ENCODE data around the gene BTRC.
"Not testable (repeated sequence)": the region's sequence is repeated elsewhere in the genome, so short reads cannot be mapped to it uniquely, and the experiment has no call there.

BTRC gene

GRCh38 chr10:101403161-101403560, 49.2 kb downstream of the BTRC start:
- Histone ChIP-seq H3K36me3 (ENCODE audit: control insufficient read depth in 1 of 2, insufficient read depth in 2 of 2, low read length in 2 of 2) (no peaks in the 10 kb centered on the region), H3K27me3 (ENCODE audit: control insufficient read depth in 1 of 2, insufficient read depth in 2 of 2, low read length in 2 of 2) (no peaks in the 10 kb centered on the region), H3K9me3 (ENCODE audit: control insufficient read depth in 1 of 2, low read length in 2 of 2) (no peaks in the 10 kb centered on the region), H3K9ac (ENCODE audit: low read depth in 1 of 2, low read length in 2 of 2) (no peak overlapping the region), H3K4me1 (ENCODE audit: control insufficient read depth in 1 of 2, insufficient read depth in 2 of 2, low read length in 2 of 2) (no peaks in the 10 kb centered on the region), H3K4me3 (ENCODE audit: low read depth in 1 of 2, low read length in 2 of 2) (no peak overlapping the region), H3K27ac (ENCODE audit: low read depth, low read length) (no peak overlapping the region)

DNA sequence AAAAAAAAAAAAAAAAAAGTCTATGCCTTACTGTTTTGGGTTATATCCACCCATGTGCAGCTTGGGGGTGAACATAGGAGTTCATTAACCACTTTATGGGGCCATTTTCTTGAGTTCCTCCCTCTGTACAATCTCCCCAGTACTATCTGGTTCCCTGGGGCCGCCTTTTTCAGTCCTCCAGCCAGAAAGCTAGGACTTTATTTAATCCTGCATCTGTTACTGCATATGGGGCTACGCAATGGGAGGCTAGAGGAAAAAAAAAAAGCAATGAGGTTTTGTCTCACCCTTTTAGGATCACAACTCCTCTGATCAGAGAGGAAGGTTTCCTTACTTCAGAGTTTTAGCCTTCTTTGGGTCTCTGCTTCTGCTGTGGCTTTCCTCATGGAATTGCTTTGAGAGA, 51.0 kb downstream of the BTRC start:
- Histone ChIP-seq H3K4me1 (ENCODE audit: control insufficient read depth in 1 of 2, insufficient read depth in 2 of 2, low read length in 2 of 2) (no peaks in the 10 kb centered on the region), H3K27ac (ENCODE audit: low read depth, low read length) (no peak overlapping the region), H3K9me3 (ENCODE audit: control insufficient read depth in 1 of 2, low read length in 2 of 2) (no peaks in the 10 kb centered on the region), H3K9ac (ENCODE audit: low read depth in 1 of 2, low read length in 2 of 2) (no peak overlapping the region), H3K27me3 (ENCODE audit: control insufficient read depth in 1 of 2, insufficient read depth in 2 of 2, low read length in 2 of 2) (no peaks in the 10 kb centered on the region), H3K4me3 (ENCODE audit: low read depth in 1 of 2, low read length in 2 of 2) (no peak overlapping the region), H3K36me3 (ENCODE audit: control insufficient read depth in 1 of 2, insufficient read depth in 2 of 2, low read length in 2 of 2) (no peaks in the 10 kb centered on the region)

GRCh38 chr10:101411598-101411997, 57.6 kb downstream of the BTRC start:
- no peaks in the 10 kb centered on the region for H3K9me3 ChIP-seq (ENCODE audit: control insufficient read depth in 1 of 2, low read length in 2 of 2)
- no peak overlapping the region for H3K4me3 ChIP-seq (ENCODE audit: low read depth in 1 of 2, low read length in 2 of 2)
- no peaks in the 10 kb centered on the region for H3K4me1 ChIP-seq (ENCODE audit: control insufficient read depth in 1 of 2, insufficient read depth in 2 of 2, low read length in 2 of 2)
- H3K27ac ChIP-seq (ENCODE audit: low read depth, low read length) = no peak overlapping the region
- no peaks in the 10 kb centered on the region for H3K27me3 ChIP-seq (ENCODE audit: control insufficient read depth in 1 of 2, insufficient read depth in 2 of 2, low read length in 2 of 2)
- H3K9ac ChIP-seq (ENCODE audit: low read depth in 1 of 2, low read length in 2 of 2) = no peak overlapping the region
- H3K36me3 ChIP-seq (ENCODE audit: control insufficient read depth in 1 of 2, insufficient read depth in 2 of 2, low read length in 2 of 2) = no peaks in the 10 kb centered on the region

DNA sequence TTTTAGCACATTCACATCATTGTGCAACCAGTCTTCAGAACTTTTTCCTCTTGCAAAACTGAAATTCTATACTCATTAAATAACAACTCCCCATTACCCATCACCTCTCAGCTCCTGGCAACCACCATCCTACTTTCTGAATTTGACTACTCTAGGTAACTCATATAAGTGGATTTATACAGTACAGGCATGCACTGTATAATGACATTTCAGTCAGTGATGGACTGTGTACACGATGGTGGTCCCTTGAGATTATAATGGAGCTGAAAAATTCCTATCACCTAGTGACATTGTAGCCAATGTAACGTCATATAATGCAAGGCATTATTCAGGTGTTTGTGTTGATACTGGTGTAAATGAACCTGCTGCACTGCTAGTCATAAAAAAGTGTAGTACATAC, 60.1 kb downstream of the BTRC start:
- Histone ChIP-seq H3K27ac (ENCODE audit: low read depth, low read length) (no peak overlapping the region), H3K9me3 (ENCODE audit: control insufficient read depth in 1 of 2, low read length in 2 of 2) (no peaks in the 10 kb centered on the region), H3K4me1 (ENCODE audit: control insufficient read depth in 1 of 2, insufficient read depth in 2 of 2, low read length in 2 of 2) (no peaks in the 10 kb centered on the region), H3K36me3 (ENCODE audit: control insufficient read depth in 1 of 2, insufficient read depth in 2 of 2, low read length in 2 of 2) (no peaks in the 10 kb centered on the region), H3K9ac (ENCODE audit: low read depth in 1 of 2, low read length in 2 of 2) (no peak overlapping the region), H3K4me3 (ENCODE audit: low read depth in 1 of 2, low read length in 2 of 2) (no peak overlapping the region), H3K27me3 (ENCODE audit: control insufficient read depth in 1 of 2, insufficient read depth in 2 of 2, low read length in 2 of 2) (no peaks in the 10 kb centered on the region)

DNA sequence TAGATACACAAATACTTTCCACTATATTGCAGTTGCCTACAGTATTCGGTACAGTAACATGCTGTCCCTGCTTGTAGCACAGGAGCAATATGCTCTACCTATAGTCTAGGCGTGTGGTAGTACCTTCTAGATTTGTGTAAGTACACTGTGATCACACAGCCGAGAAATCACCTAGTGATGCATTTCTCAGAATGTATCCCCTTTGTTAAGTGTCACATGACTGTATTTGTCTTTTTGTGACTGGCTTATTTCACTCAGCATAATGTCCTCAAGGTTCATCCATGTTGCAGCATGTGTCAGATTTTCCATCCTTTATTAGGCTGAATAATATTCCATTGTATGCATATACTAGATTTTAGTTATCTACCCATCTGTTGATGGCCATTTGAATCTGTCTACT, 61.9 kb downstream of the BTRC start:
- no peak overlapping the region for H3K27ac ChIP-seq (ENCODE audit: low read depth, low read length)
- H3K9me3 ChIP-seq (ENCODE audit: control insufficient read depth in 1 of 2, low read length in 2 of 2) = no peaks in the 10 kb centered on the region
- H3K4me3 ChIP-seq (ENCODE audit: low read depth in 1 of 2, low read length in 2 of 2) = no peak overlapping the region
- H3K36me3 ChIP-seq (ENCODE audit: control insufficient read depth in 1 of 2, insufficient read depth in 2 of 2, low read length in 2 of 2) = no peaks in the 10 kb centered on the region
- no peaks in the 10 kb centered on the region for H3K27me3 ChIP-seq (ENCODE audit: control insufficient read depth in 1 of 2, insufficient read depth in 2 of 2, low read length in 2 of 2)
- H3K9ac ChIP-seq (ENCODE audit: low read depth in 1 of 2, low read length in 2 of 2) = no peak overlapping the region
- no peaks in the 10 kb centered on the region for H3K4me1 ChIP-seq (ENCODE audit: control insufficient read depth in 1 of 2, insufficient read depth in 2 of 2, low read length in 2 of 2)

DNA sequence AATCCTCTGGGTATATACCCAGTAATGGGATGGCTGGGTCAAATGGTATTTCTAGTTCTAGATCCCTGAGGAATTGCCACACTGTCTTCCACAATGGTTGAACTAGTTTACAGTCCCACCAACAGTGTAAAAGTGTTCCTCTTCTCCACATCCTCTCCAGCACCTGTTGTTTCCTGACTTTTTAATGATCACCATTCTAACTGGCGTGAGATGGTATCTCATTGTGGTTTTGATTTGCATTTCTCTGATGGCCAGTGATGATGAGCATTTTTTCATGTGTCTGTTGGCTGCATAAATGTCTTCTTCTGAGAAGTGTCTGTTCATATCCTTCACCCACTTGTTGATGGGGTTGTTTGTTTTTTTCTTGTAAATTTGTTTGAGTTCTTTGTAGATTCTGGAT, 68.0 kb downstream of the BTRC start:
- H3K4me3 ChIP-seq (ENCODE audit: low read depth in 1 of 2, low read length in 2 of 2); H3K27ac ChIP-seq (ENCODE audit: low read depth, low read length); H3K27me3 ChIP-seq (ENCODE audit: control insufficient read depth in 1 of 2, insufficient read depth in 2 of 2, low read length in 2 of 2); H3K9me3 ChIP-seq (ENCODE audit: control insufficient read depth in 1 of 2, low read length in 2 of 2); H3K4me1 ChIP-seq (ENCODE audit: control insufficient read depth in 1 of 2, insufficient read depth in 2 of 2, low read length in 2 of 2); H3K36me3 ChIP-seq (ENCODE audit: control insufficient read depth in 1 of 2, insufficient read depth in 2 of 2, low read length in 2 of 2); H3K9ac ChIP-seq (ENCODE audit: low read depth in 1 of 2, low read length in 2 of 2): not testable (repeated sequence)

- Histone ChIP-seq H3K27me3 (ENCODE audit: control insufficient read depth in 1 of 2, insufficient read depth in 2 of 2, low read length in 2 of 2) (no peaks in the 10 kb centered on the region), H3K9me3 (ENCODE audit: control insufficient read depth in 1 of 2, low read length in 2 of 2) (no peaks in the 10 kb centered on the region), H3K27ac (ENCODE audit: low read depth, low read length) (no peak overlapping the region), H3K4me1 (ENCODE audit: control insufficient read depth in 1 of 2, insufficient read depth in 2 of 2, low read length in 2 of 2) (no peaks in the 10 kb centered on the region), H3K4me3 (ENCODE audit: low read depth in 1 of 2, low read length in 2 of 2) (no peak overlapping the region), H3K36me3 (ENCODE audit: control insufficient read depth in 1 of 2, insufficient read depth in 2 of 2, low read length in 2 of 2) (no peaks in the 10 kb centered on the region), H3K9ac (ENCODE audit: low read depth in 1 of 2, low read length in 2 of 2) (no peak overlapping the region)
These were observed 71.6 kb downstream of the BTRC start for GRCh38 chr10:101425535-101425934.

DNA sequence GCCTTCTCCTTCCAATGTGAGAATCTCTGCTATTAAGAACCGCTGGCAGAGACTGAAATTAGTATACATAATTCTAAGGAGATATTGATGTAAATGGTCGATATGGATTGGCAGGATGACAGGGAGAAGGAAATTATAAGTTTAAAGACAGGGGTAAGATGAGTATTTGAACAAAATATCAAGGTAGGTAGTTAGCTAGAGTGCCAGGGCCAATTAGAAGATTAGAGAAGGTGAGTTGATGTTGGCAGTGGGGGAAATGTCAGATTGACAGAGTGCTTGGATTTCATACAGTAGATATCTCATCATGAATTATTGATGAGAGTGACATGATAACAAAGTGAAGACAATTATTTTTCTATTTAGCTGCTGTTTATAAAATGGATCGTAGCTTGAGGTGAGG, 74.1 kb downstream of the BTRC start:
- no peak overlapping the region for H3K27ac ChIP-seq (ENCODE audit: low read depth, low read length)
- no peaks in the 10 kb centered on the region for H3K36me3 ChIP-seq (ENCODE audit: control insufficient read depth in 1 of 2, insufficient read depth in 2 of 2, low read length in 2 of 2)
- H3K4me3 ChIP-seq (ENCODE audit: low read depth in 1 of 2, low read length in 2 of 2) = no peak overlapping the region
- no peaks in the 10 kb centered on the region for H3K4me1 ChIP-seq (ENCODE audit: control insufficient read depth in 1 of 2, insufficient read depth in 2 of 2, low read length in 2 of 2)
- H3K9ac ChIP-seq (ENCODE audit: low read depth in 1 of 2, low read length in 2 of 2) = no peak overlapping the region
- no peaks in the 10 kb centered on the region for H3K27me3 ChIP-seq (ENCODE audit: control insufficient read depth in 1 of 2, insufficient read depth in 2 of 2, low read length in 2 of 2)
- no peaks in the 10 kb centered on the region for H3K9me3 ChIP-seq (ENCODE audit: control insufficient read depth in 1 of 2, low read length in 2 of 2)

DNA sequence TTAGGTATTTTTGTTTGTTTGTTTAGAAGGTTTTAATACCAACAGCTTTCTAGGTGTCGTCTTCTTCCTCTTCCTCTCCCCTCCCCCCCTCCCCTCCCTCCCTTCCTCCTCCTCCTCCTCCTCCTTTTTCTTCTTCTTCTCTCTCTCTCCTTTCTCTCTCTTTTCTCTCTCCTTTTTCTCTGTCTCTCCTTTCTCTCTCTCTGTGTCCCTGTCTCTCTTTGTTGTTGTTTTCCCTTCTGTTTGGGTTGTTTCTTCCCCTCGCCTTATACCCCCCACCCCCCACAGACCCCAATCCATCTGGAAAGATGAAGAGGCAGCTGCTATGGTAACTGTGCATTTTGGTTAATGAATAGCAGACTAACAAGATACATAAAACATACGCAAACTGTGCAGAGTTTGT, 75.5 kb downstream of the BTRC start:
- Histone ChIP-seq H3K4me1 (ENCODE audit: control insufficient read depth in 1 of 2, insufficient read depth in 2 of 2, low read length in 2 of 2) (no peaks in the 10 kb centered on the region), H3K4me3 (ENCODE audit: low read depth in 1 of 2, low read length in 2 of 2) (no peak overlapping the region), H3K9ac (ENCODE audit: low read depth in 1 of 2, low read length in 2 of 2) (no peak overlapping the region), H3K9me3 (ENCODE audit: control insufficient read depth in 1 of 2, low read length in 2 of 2) (no peaks in the 10 kb centered on the region), H3K27ac (ENCODE audit: low read depth, low read length) (no peak overlapping the region), H3K27me3 (ENCODE audit: control insufficient read depth in 1 of 2, insufficient read depth in 2 of 2, low read length in 2 of 2) (no peaks in the 10 kb centered on the region), H3K36me3 (ENCODE audit: control insufficient read depth in 1 of 2, insufficient read depth in 2 of 2, low read length in 2 of 2) (no peaks in the 10 kb centered on the region)

GRCh38 chr10:101436302-101436701, 82.3 kb downstream of the BTRC start:
- H3K27me3 ChIP-seq (ENCODE audit: control insufficient read depth in 1 of 2, insufficient read depth in 2 of 2, low read length in 2 of 2) = no peaks in the 10 kb centered on the region
- H3K36me3 ChIP-seq (ENCODE audit: control insufficient read depth in 1 of 2, insufficient read depth in 2 of 2, low read length in 2 of 2) = no peaks in the 10 kb centered on the region

DNA sequence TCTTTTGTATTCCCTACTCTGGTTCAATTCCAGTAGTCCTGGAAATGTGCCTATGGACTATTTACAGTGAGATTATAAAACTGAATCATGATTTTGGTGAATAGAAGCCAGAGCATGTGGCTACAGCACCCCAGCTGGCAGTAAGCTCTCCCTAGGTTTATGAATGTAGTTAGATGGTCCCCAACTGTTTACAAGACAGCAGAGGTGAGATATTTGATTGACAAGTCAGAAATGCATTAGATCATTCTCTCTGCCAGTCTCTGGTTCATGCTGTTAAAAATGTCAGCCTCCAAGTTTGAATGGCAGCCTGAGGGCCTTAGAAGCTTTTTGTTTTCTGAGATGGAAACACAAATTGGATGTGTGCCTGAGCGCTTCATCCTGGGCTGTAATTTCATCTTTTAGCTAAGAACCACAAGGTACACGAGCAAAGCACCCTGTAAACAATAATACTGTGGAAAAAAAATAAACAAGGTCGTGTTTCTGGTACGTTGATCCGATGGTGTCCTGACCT, 85.0 kb downstream of the BTRC start:
- no peak overlapping the region for H3K9ac ChIP-seq (ENCODE audit: low read depth in 1 of 2, low read length in 2 of 2)
- no peaks in the 10 kb centered on the region for H3K4me1 ChIP-seq (ENCODE audit: control insufficient read depth in 1 of 2, insufficient read depth in 2 of 2, low read length in 2 of 2)
- H3K4me3 ChIP-seq (ENCODE audit: low read depth in 1 of 2, low read length in 2 of 2) = no peak overlapping the region
- no peaks in the 10 kb centered on the region for H3K9me3 ChIP-seq (ENCODE audit: control insufficient read depth in 1 of 2, low read length in 2 of 2)
- H3K27ac ChIP-seq (ENCODE audit: low read depth, low read length) = no peak overlapping the region
- H3K36me3 ChIP-seq (ENCODE audit: control insufficient read depth in 1 of 2, insufficient read depth in 2 of 2, low read length in 2 of 2) = no peaks in the 10 kb centered on the region
- H3K27me3 ChIP-seq (ENCODE audit: control insufficient read depth in 1 of 2, insufficient read depth in 2 of 2, low read length in 2 of 2) = no peaks in the 10 kb centered on the region

More at GRCh38 chr10:101436302-101436701, 82.3 kb downstream of the BTRC start:
- H3K4me1 ChIP-seq (ENCODE audit: control insufficient read depth in 1 of 2, insufficient read depth in 2 of 2, low read length in 2 of 2) = no peaks in the 10 kb centered on the region
- no peaks in the 10 kb centered on the region for H3K9me3 ChIP-seq (ENCODE audit: control insufficient read depth in 1 of 2, low read length in 2 of 2)
- no peak overlapping the region for H3K27ac ChIP-seq (ENCODE audit: low read depth, low read length)
- no peak overlapping the region for H3K4me3 ChIP-seq (ENCODE audit: low read depth in 1 of 2, low read length in 2 of 2)
- no peak overlapping the region for H3K9ac ChIP-seq (ENCODE audit: low read depth in 1 of 2, low read length in 2 of 2)

All from duodenal mucosa (tissue), 2 donors.